Renal cortex interstitium (tissue), 11 donors: Measurements from ENCODE around the gene RPS6KA4. TPM values are rescaled to one million over a fixed set of nuclear protein-coding genes. Genes with fewer than 3 reads are reported as not detected.

Experiments used
- DNase-seq, 11 donors: peaks; one replicate each; pipeline ENCODE4 v3.0.0-alpha.2; 2013; ENCODE audit warnings: low read depth in 9 of 11, low spot score in 4 of 11; ENCODE audit errors: extremely low read depth in 1 of 11
- polyA plus RNA-seq, 3 donors: library from polyadenylated mRNA; unstranded; fragments of 120-200 nt; gene quantifications; one replicate each; pipeline ENCODE4 v1.2.1, GENCODE V29; 2013; ENCODE audit not compliant: insufficient read length in 3 of 3

Gene RPS6KA4
- polyA plus RNA-seq, 3 donors = 6.7 to 13.9 (median 12.6) TPM

DNA sequence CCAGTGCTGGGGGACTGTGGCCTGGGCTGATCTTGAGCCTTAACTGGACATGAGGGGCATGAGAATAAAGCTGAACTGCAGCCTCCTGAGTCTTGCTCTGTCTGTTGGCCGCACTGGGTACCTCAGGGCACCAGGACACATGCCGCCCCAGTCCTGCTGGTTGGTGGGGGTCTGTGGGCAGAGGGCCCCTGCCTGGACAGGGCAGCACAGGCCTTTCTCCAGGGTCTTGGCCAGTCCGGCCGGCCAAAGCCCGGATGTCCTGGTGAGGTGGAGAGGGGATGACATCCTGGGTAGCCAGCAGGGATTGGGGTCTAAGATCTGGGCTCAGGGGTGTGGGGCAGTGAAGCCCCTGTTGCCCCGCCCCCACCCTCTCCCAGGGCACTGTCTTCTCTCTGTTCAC, 1.5 kb upstream of the RPS6KA4 start:
- DNase-seq = no peak

DNA sequence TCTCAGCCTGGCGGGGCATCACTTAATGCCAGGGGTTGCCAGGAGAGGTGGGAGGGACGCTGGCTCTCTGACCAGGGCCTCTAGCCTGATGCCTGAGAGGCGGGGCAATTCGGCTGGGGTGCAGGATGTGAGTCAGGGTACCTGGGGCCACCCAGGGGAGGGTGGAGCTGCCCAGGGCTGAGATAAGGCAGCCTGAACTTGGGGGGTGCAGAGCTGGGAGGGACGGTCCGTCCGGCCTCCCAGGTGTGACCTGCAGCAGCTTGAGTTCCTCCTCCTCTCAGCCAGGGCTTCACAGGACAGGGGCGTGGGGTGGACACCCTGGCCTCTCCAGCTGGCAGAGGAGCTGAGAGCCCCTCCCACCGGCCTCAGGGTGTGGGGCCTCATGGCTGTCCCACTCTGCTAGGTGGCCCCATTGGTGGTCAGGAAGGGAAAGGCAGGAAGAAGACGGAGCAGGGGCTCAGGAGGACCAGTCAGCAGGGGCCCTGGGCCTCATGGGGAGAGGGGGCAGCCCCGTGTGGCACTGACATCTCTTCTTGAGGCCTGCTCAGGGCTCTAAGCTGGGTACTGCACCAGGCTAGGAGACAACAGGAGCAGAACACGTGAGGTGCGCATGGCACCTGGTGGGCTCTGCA, 942 bp upstream of the RPS6KA4 start:
- no peak for DNase-seq

GRCh38 chr11:64358536-64358906, 441 bp upstream of the RPS6KA4 start:
- DNase-seq = no peak

- no peak for DNase-seq
These were observed 917 bp downstream of the RPS6KA4 start for GRCh38 chr11:64359712-64360445.

DNA sequence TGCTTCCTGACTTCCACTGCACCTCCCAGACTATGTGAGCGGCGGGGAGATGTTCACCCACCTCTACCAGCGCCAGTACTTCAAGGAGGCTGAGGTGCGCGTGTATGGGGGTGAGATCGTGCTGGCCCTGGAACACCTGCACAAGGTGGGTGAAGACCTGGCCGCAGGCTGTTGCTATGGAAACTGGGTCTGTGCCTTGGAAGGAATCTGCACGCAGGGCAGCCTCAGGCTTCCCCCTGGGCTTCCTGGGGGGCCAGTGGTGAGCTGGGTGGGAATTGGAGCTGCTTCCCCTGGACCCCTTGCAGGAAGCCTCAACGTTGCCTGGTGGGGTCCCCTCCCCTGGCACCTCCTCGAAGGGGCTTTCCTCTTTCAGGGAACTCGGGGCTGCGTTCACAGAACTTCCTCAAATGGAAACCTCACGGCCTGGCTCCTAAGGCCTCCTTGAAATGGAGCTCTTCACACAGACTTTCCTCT, 1.5 kb downstream of the RPS6KA4 start:
- DNase-seq = no peak

- no peak for DNase-seq
These were observed 2.7 kb downstream of the RPS6KA4 start for GRCh38 chr11:64361659-64362058.

GRCh38 chr11:64362339-64362738, 3.4 kb downstream of the RPS6KA4 start:
- DNase-seq = no peak

- no peak for DNase-seq
These were observed 5.5 kb downstream of the RPS6KA4 start for GRCh38 chr11:64364435-64364834.

DNA sequence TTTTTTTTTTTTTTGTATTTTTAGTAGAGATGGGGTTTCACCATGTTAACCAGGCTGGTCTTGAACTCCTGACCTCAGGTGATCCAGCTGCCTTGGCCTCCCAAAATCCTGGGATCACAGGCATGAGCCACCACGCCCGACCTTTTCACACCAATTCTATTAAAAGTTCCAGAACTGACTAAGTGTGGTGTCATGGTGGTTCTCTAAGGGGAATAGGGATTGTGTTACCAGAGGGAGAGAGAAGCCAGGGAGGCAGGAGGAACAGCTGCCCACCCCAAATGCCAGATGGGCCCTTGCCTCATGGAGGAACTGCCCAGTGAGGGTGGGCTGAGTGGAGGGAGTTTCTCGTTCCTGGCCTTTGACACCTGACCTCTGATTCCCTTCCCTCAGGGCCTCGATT, 5.9 kb downstream of the RPS6KA4 start:
- no peak for DNase-seq

- no peak for DNase-seq
These were observed 7.8 kb downstream of the RPS6KA4 start for GRCh38 chr11:64366751-64367150.

GRCh38 chr11:64367931-64368672, 9.1 kb downstream of the RPS6KA4 start:
- no peak for DNase-seq

- DNase-seq = no peak
These were observed 9.7 kb downstream of the RPS6KA4 start for GRCh38 chr11:64368673-64369074.

GRCh38 chr11:64369440-64370421, 10.8 kb downstream of the RPS6KA4 start:
- no peak for DNase-seq

GRCh38 chr11:64371201-64371600, 12.2 kb downstream of the RPS6KA4 start:
- no peak for DNase-seq

DNA sequence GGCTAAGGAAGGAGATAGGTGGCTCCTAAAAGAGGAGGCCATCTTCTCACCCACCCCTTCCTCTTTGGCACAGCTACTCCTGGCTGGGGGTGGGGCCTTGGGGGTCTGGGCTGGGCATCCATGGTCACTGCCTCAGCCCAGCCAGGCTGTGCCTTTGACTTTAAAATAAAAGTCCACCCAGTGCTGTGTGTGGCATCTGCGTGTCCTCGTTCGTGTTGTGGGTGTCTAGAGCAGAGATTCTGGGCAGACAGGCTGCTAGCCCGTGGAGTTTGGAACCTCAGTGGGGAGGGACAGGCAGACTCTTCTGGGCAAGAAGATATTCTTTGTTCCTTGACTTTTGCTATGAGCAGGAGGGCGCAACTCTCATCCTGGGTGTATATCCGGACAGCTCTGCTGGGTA, 13.1 kb downstream of the RPS6KA4 start:
- no peak for DNase-seq

DNA sequence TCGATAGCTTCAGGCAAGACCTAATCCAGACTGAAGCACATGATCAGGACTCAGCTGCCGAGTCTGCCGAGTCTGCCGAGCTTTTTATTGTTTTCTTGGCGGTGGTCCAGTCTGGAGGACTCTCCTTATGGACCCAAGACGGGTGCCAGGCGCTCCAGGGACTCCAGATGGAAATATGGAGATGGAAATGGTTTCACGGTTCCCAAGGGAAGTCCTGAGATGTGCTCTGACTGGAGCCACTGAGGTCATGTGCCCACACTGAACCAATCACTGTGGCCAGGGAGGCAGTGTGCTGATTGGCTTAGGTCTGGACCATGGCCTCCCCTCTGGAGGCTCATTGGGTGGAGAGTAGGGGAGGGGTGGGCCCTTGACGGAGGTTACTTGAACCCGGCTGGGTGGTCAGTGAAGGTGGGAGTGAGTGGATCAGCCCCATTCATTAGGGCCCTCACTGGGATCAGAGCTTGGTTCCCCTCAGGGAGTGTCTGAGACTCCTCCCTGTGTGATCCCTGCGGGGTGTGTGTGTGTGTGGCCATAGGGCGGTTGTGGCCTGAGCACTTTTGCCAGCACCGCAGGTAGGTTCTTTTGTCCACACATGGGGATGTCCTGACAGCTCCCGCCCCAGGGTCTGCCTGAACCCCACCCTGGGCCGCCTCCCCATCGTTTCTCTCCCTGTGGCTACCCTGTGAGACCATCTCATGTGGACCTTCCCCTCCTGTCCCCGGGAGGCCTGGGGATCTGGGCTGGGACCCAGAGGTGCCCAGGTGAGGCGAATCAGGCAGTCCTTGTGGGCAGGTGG, 14.0 kb downstream of the RPS6KA4 start:
- DNase-seq = no peak

GRCh38 chr11:64373598-64373974, 14.6 kb downstream of the RPS6KA4 start:
- no peak for DNase-seq

- no peak for DNase-seq
These were observed 17.1 kb downstream of the RPS6KA4 start for GRCh38 chr11:64376071-64376470.
